ENCODE data around the gene TBL3. TPM values are rescaled to one million over a fixed set of nuclear protein-coding genes. Genes with fewer than 3 reads are reported as not detected.

The TBL3 gene
- total RNA-seq, 1 experiment from 2014 or later = 51.3 TPM

DNA sequence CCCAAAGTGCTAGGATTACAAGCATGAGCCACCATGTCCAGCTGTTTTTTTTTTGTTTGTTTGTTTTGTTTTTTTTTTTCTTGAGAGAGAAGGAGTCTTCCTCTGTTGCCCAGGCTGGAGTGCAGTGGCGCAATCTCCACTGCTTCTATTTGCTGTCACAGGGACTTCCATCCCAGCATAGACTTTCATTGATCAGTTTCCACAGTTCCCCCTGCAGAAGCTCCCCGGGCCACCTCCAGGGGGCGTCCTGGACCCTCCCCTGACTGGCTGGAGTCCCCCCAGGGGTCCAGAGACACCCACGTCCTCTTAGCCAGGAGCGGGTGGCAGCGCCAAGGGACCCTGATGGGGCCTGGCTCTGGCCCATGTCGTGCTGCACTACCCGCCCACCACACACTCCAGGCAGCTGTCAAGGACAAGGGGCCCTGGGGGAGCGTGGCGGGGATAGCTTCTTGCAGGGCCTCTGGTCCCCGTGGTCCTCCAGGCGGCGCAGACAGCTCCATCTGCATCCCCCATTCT lies 44.6 kb downstream of the TBL3 start:
- no peaks in the 10 kb centered on the region for H3K9me2 ChIP-seq (ENCODE audit: insufficient read depth)
- H3K27ac ChIP-seq = 0 out of 2 replicates have a peak overlapping the region, but pooled peaks have one; percentile 86
- H3K4me2 ChIP-seq = no peak overlapping the region; the same call in 1 of the 2 replicates
- H2AFZ ChIP-seq = no peak overlapping the region
- no peaks in the 10 kb centered on the region for H3K36me3 ChIP-seq (ENCODE audit: low read depth)
- DNase-seq = no peak
- ChIA-PET POLR2A (ENCODE audit: unreplicated experiment) (no interaction called here), CTCF (interaction anchor here (0.7 to 0.9 kb wide), 2 partner anchors 9 to 66 kb away, joined by 5 read pairs; no protein-coding TSS in a partner anchor)
- BruUV-seq (replicated peaks) = no TSS peak
- intact Hi-C loops (cut with micrococcal nuclease; ENCODE audit: unreplicated experiment) = no loop called here
- peaks cover 21% of the 10 kb centered on the region for H3K4me1 ChIP-seq (replicated peaks; ENCODE audit: insufficient read depth)
- no peaks in the 10 kb centered on the region for H4K20me1 ChIP-seq (ENCODE audit: insufficient read depth)
- H3K4me3 ChIP-seq = no peak overlapping the region
- TF ChIP-seq EZH2 (IDR thresholded peaks at IDR 0.05; ENCODE audit: low read depth) = no peak
- TF ChIP-seq CTCF (conservative IDR thresholded peaks at IDR 0.05) = peak; percentile 60; the same call in 1 of the 2 replicates
- no peaks in the 10 kb centered on the region for H3K9me3 ChIP-seq (ENCODE audit: insufficient read depth, low read depth)
- peaks cover 16% of the 10 kb centered on the region for H3F3A ChIP-seq (ENCODE audit: insufficient read depth, low read depth)
- H3K27me3 ChIP-seq (ENCODE audit: insufficient read depth, low read depth) = no peaks in the 10 kb centered on the region
- no peaks in the 10 kb centered on the region for H3K79me2 ChIP-seq (ENCODE audit: low read depth)

GRCh38 chr16:2019518-2019920 lies 47.7 kb downstream of the TBL3 start, which contains the start of gene NPW:
NPW (plus strand) TSS chr16:2019785.
- DNase-seq = no peak
- Histone ChIP-seq H3K9me3 (ENCODE audit: insufficient read depth, low read depth) (no peaks in the 10 kb centered on the region), H3K9me2 (ENCODE audit: insufficient read depth) (no peaks in the 10 kb centered on the region), H4K20me1 (ENCODE audit: insufficient read depth) (no peaks in the 10 kb centered on the region), H3K36me3 (ENCODE audit: low read depth) (no peaks in the 10 kb centered on the region), H3K79me2 (ENCODE audit: low read depth) (no peaks in the 10 kb centered on the region), H3K27ac (no peak within 1 kb of the TSS), H3F3A (ENCODE audit: insufficient read depth, low read depth) (peaks cover 16% of the 10 kb centered on the region), H2AFZ (no peak within 1 kb of the TSS), H3K4me3 (no peak within 1 kb of the TSS), H3K4me2 (no peak within 1 kb of the TSS), H3K27me3 (ENCODE audit: insufficient read depth, low read depth) (no peaks in the 10 kb centered on the region), H3K4me1 (replicated peaks; ENCODE audit: insufficient read depth) (peaks cover 25% of the 10 kb centered on the region)
- TF ChIP-seq EZH2 (IDR thresholded peaks at IDR 0.05; ENCODE audit: low read depth) = no peak
- intact Hi-C loops (cut with micrococcal nuclease; ENCODE audit: unreplicated experiment) = no loop called here
- no TSS peak for BruUV-seq (replicated peaks)
- ChIA-PET CTCF (no interaction called here), POLR2A (ENCODE audit: unreplicated experiment) (no interaction called here)

GRCh38 chr16:2019921-2020831 lies 48.3 kb downstream of the TBL3 start:
- CTCF ChIA-PET = no interaction called here

More at GRCh38 chr16:2019921-2020831, 48.3 kb downstream of the TBL3 start:
- Histone ChIP-seq H3K79me2 (ENCODE audit: low read depth) (no peaks in the 10 kb centered on the region), H3K9me2 (ENCODE audit: insufficient read depth) (no peaks in the 10 kb centered on the region), H3F3A (ENCODE audit: insufficient read depth, low read depth) (peaks cover 9% of the 10 kb centered on the region), H3K27me3 (ENCODE audit: insufficient read depth, low read depth) (no peaks in the 10 kb centered on the region), H3K9me3 (ENCODE audit: insufficient read depth, low read depth) (no peaks in the 10 kb centered on the region), H2AFZ (no peak overlapping the region), H3K36me3 (ENCODE audit: low read depth) (no peaks in the 10 kb centered on the region), H3K4me1 (replicated peaks; ENCODE audit: insufficient read depth) (peaks cover 18% of the 10 kb centered on the region), H3K27ac (no peak overlapping the region), H3K4me2 (no peak overlapping the region), H3K4me3 (no peak overlapping the region), H4K20me1 (ENCODE audit: insufficient read depth) (no peaks in the 10 kb centered on the region)
- no peak for TF ChIP-seq CTCF (conservative IDR thresholded peaks at IDR 0.05)
- TF ChIP-seq EZH2 (IDR thresholded peaks at IDR 0.05; ENCODE audit: low read depth) = no peak
- POLR2A ChIA-PET (ENCODE audit: unreplicated experiment) = no interaction called here
- intact Hi-C loops (cut with micrococcal nuclease; ENCODE audit: unreplicated experiment) = no loop called here
- DNase-seq = no peak
- BruUV-seq (replicated peaks) = no TSS peak
